Measurements from ENCODE around the gene XRCC4.

XRCC4 gene

DNA sequence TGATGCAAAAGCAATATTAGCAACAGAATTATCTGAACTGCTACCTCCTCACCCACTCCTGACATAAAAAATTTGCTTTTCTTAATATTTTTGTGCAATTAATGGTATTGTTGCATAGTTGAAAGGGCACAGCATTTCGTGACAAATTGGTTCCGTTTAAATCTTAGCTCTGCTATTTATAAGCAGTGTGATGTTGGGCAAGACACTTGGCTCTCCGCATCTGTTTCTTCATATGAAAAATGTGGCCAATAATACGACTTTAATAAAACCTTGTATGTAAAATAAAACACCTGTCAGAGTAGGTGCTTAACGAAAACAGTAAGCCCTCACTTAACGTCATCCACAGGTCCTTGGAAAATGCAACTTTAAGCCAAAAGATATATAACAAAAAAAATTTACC, 4.4 kb upstream of the XRCC4 start:
- no peak for DNase-seq

DNA sequence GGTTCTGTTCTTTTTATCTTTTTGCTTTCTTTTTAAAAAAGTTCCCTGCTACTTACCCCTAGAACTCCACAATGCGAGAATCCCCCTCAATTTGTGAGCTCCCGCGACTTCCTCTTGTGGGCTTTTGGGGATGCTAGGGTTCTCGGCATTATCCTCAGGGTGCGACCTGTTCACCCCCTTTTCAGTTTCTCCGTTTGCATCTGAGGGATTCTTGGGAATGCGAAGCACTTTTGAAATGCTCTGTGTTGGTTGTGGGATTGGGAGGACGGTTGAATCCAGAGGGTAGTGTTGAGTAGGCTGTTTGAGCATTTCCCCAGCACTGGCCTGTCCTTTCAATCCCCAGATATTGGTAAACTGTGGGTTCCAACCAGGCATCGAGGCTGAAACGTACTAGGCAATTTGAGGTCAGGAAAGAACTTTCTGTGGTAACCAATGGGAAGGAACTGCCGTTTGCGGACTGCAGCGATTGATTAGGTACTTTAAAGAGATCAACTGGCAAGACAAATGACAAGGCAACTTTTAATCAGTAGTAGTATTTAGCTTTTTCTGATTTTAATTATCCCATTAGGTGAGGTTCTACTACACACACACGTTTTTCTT, 415 bp downstream of the XRCC4 start:
- no peak for DNase-seq

DNA sequence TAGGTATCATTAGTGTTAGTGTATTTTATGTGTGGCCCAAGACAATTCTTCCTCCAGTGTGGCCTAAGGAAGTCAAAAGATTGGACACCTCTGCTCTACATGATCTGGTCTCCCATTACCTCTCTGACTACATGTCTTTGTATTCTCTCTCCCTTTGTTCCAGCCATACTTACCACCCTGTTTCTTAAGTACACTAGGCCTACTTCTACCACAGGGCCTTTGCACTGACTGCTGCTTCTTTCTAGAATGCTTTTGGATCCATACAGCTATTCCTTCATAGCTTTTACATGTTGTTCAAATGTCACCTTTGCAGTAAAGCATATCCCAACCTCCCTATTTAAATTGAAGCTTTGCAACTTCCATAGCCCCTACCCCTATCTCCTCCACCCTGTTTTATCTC, 5.4 kb downstream of the XRCC4 start:
- no peak for DNase-seq

DNA sequence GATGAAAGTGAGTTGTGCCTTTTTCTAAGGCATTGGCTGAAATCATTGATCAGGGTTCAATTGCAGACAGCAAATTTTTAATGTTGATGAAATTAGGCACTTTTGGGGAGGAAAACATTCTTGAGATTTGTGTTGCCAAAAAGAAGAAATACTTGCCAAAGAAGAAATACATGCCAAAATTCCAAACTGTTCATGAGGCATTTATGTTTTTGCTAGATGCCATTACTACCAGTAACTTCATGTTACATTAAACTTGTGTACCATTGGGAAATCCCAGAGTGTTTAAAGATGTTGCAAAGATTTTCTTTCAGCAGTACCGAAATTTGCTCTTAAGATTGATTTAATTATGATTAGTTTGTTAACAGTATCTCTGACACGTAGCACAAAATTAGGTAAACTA, 7.0 kb downstream of the XRCC4 start:
- no peak for DNase-seq

DNA sequence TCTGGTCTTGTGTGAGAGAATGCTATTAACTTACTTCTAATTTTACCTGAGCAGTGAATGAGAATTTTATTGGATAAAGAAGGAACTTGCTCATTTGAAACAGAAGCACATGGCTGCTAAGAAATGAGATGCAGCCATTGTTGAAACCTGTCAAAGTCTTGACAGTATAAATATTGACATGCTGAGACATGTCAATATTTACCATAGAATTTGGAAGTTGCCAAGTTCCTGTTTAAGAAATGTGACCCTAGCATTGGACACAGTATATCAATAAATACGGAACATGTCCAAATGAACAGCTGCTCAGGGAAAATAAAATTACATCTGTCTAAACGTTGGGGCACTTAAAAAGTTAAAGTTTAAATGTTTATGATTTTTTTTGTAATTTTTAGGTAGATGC, 7.8 kb downstream of the XRCC4 start:
- no peak for DNase-seq

DNA sequence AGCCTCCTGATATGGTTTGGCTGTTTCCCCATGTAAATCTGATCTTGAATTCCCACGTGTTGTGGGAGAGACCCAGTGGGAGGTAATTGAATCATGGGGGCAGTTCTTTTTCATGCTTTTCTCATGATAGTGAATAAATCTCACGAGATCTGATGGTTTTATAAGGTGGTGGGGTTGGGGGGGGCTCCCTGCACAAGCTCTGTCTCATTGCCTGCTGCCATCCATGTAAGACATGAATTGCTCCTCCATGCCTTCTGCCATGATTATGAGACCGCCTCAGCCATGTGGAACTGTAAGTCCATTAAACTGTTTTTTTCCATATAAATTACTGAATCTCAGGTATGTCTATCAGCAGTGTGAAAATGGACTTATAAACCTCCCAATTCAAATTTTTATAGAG, 12.8 kb downstream of the XRCC4 start:
- no peak for DNase-seq

DNA sequence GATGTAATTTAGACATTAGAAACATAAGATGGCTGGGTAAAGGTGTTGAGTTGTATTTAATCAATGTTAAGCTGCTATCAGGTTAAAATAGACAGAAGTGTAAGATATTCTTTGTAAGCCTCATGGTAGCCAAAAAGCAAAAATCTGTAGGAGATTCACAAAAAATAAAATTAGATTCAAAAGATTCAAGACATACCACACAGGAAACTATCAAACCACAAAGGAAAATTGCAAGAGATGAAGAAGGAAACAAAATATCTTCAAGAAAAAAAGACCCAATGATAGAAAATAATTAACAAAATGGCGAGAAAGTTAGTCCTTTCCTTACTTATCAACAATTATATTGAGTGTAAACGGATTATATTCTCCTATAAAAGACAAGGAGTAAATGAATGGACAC, 15.3 kb downstream of the XRCC4 start:
- no peak for DNase-seq

DNA sequence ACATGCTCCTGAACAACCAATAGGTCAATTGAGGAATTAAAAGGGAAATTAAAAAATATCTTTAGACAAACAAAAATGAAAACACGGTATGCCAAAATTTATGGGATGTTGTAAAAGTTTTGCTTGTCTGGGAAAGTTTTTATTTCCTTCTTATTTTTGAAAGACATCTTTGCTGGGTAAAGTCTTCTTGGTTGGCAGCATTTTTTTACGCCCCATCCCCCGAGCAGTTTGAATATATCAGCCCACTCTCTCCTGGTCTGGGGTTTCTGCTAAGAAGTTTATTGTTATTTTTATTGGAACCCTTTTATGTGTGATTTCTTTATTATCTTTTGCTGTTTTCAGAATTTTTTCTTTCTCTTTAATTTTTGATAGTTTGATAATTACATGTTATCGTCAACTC, 16.3 kb downstream of the XRCC4 start:
- DNase-seq: no peak

DNA sequence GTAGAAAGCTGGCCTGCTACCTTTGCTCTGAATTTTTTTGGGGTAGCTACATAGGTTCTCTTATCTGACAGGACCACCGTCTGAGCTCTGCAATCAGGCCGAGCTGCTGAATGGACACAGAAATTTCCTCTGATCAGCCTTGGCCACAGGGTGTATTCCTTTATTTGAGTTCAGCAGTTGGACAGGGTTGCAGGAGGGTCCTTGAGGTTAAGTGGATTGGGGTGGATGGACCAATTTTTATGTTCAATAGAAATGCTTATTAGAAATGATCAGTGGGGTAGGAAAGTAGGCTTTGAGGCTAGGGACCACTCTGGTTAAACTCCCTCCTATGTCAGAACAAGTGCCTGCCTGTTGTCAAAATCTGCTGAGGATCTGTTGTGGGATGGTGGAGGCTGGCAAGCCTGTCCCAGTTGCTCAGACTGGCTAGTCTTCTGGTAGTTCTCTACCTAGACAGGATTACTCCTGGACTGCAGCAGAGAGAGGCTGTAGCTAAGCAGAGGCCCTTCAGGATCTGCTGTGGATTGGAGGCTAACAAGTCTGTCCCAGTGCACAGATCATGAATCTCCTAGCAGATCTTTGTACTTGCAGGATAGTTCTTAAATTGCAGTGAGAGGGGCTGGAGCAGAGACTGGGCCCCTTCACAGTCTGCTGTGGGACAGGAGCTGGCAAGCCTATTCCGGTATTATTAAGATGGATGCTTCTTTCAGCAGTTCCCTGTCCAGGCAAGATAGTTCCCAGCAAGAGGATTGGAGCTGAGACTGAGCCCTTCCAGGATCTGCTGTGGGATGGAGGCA, 18.0 kb downstream of the XRCC4 start:
- no peak for DNase-seq

DNA sequence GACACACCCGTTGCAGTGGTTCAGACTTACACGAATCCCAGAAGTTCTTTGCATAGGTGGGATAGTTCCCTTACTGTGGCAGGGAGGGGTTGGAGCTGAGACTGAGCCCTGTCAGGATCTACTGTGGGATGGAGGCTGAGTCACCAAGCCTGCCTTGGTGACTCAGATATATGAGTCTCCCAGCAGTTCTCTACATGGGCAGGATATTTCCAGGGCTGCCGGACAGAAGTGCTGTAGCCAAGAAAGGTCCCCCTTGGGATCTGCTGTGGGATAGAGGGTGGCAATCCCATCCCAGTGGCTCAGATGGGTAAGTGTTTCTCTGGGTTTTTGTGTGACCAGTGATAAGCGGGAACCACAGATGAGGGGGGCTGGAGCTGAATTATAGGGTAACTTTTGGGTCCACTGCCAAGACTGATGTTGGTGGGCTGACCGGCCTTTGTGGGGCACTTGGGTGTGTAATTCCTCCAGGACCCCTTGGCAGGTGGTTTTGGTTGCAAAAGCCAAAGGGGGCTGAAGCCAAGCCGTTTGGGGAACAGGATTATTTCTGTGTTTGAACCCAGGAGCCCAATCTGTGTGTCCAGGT, 18.7 kb downstream of the XRCC4 start:
- DNase-seq: no peak

DNA sequence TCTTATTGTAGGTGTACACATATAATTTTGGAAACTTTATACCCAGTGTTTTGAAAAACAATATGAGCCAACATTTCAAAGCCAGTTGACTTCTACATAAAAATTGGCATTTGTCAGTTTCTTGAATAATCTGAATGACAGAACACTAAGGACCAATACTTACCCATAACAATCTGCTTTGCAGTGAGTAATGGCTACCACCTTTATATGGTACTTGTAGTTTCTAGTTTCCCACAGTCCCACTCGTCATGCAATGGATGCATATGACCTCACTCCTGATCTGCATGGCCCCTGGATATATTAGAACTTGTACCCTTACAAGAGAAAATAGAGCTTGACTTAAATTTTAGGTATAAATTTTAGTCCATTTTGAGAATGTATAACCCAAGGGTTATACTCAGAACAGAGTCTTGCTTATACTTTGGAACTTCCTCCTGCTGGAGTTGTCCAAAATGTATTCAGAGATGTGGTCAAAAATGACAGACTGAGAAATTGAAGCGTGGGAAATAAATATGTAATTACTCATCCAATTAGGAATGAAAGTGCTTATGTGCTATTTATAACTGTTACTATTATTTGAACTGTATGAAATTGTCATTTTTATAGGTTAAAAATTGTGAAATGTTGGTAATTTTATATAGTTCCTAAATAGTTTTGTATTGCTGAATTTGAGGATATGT, 19.5 kb downstream of the XRCC4 start:
- no peak for DNase-seq

DNA sequence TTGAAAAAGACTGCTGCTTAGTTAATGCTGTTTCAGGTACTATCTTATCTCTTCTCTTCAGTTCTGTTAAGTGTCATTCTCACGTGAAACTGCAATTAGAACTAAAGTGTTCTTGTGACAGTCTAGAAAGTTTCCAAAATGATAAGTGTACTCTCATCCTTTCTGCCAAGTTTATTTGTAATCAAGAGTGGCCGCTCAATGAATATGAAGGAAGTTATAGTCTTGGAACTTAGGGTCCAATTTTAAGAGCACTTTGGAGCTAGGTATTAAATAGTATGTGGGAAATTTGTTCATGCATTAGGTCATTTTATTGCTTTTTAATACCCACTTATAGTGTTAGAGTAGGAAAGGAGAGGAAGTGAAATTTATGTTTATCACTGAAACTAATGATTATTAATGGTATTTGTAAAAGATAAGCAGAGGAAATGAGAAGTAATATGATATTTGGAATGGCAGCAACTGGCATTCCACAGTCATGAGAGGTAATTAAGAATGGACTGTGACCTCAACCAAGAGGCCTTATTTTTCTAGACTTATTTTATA, 20.4 kb downstream of the XRCC4 start:
- DNase-seq: no peak

DNA sequence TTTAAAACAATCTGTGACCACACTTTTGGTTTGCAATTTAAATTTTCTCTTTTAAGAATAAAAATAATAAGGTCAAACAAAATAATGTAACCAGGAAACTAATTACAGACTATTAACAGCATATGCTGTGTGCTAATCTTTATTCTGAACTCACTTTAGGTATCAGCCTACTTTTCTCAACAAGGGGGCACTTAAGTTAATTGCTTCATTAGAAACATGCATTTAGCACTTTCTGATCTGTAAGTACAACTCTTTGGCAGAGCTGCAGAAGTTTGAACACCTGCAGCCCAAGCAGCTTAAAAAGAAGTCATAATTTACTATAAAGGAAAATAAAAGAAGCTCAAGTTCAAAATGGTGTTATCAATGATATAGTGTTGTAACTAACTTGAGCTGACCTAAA, 21.7 kb downstream of the XRCC4 start:
- DNase-seq: no peak

DNA sequence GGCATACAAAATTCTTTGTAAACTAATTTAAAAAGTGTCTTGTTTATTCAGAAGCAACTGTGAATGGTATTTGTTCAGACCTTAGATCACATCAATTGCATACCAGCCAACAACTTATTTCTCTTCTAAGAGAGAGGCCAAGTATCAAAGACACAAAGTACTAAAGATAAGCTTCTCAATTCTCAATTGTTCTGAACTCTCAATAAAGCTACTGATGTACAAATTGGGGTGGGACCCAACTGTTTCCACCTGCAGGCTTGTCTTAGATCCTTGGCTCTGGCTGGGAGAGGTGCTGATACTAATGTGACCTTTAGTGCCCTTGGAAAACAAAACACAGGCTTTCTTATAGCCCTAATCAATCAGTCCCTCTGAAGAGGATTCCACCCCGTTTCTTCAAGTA, 22.1 kb downstream of the XRCC4 start:
- DNase-seq: no peak

DNA sequence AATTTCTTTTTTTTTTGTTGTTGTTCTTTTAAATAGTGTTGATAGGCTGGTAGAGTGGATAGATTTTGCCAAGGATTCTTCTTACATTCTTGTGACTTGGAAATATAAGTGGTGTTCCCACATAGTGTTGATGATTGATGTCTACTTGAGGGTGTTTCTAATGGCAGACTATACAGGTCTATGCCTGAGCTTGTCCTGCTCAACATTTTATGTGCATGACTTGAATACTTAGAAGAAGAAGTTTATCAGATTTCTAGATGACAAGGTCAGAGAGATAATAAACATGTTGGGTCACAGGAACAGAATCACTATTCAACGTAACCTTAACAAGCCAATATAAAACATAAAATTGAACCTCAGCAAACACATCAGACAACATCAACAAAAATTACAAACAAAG, 24.2 kb downstream of the XRCC4 start:
- DNase-seq: no peak

DNA sequence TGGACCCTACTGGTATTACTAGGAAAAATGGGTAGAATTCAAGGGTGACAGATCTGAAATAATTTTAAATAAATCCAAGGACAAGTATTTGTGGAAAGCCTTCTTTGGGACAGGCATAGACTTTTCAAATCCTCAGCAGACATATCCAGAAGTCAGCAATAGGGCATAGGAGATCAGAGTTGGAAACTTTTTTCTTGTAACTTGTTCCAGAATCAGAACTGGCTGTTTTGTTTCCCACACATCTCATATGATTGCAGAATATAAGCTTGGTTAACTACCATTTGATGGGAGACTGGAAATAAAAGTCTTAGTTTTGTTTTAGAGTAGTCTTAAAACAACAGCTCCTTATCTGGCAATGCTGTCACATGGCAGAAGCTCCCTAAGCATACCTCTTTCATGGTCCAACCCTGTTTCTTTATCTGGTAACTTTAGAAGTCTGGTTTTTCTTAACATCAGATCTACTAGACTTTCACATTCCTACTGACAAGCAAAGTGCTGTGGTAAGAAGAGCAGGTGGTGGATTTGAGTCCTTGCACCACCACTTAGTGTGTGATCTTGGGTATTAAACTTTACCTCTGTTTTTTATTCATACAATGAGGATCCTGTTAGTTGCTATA, 25.1 kb downstream of the XRCC4 start:
- DNase-seq: no peak

DNA sequence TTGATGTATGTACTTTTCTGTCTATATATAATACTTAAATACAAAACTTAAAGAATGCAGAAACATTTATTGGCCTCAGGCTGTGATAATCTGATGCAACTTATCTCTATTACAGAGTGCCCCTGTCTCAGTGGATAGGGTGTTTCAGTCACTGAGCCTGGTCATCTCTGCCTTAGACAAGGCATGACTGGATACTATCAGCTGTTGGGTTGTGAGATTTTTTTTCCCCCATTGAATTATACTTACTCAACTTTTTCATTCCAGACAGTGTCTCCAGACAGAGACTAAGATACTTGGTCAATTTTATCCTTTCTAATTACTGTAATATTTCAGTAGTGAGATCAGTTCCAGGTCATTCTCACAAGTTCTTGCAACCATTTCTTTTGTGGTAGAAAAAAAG, 26.7 kb downstream of the XRCC4 start:
- DNase-seq: no peak

DNA sequence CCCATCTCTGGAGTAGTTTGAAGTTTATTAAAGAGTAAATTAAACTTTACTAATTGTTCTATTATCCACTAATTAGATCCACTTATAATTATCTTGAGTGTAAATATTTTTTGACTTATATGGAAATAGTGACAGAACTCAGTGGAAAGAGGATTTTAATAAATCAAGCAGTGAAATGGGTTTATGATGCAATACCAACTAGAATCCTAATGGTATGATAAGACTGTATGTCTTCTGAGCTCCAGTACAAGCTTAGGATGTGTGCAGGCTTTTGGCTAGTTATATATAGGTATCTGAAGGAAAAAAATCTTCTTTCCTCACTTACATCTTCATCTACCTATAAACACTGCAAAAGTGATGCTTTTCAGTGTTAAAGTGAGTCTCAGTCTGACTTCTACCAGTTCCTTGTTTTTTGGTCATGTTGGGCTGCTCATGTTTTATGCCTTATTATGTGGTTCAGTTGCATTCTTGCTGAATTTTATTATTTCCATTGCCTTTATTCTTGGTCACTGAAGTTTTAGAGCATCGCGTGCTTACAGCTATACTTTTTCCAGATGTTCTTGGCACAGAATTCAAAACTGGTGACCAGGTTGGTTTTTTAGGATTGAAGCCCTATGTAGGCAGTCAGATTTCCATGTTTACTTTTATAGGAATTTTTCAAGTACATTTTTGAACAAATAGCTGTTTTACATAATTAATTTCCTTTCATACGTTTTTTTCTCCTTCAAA, 30.5 kb downstream of the XRCC4 start:
- no peak for DNase-seq

DNA sequence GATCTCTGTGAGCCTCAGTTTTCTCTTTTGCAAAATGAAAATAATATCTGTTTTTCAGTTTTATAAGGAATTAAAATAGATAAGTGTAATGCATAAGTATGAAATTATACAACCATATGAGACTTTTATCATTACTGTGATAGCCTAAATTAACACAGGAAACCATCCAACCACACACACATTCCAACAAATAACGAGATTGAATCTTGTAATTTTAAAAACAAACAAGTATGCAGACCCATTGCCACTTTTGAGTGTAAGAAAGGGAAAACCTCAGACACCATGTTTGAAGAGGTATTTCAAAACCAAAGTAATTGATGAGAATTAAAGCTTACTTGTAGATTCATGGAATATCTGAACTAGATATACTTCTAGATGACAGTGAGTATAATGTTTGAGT, 32.0 kb downstream of the XRCC4 start:
- DNase-seq: no peak

DNA sequence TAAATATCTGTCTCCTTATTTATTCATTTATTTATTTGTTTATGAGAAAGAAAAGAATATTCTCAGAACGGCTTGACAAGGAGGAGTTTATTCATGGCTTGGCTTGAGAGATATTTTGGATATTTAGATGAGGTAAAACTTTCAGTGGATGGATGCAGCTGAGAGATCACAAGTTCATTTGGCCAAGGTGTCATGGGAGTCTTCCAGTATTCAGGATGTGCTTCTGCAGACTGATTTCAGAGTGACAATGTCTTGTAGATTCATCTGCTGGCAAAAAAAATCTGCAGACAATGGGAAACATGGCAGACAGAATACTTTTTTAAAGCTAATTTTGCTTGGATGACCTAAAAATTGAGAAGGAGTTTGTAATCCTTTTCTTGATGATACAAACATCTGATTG, 38.5 kb downstream of the XRCC4 start:
- no peak for DNase-seq

DNA sequence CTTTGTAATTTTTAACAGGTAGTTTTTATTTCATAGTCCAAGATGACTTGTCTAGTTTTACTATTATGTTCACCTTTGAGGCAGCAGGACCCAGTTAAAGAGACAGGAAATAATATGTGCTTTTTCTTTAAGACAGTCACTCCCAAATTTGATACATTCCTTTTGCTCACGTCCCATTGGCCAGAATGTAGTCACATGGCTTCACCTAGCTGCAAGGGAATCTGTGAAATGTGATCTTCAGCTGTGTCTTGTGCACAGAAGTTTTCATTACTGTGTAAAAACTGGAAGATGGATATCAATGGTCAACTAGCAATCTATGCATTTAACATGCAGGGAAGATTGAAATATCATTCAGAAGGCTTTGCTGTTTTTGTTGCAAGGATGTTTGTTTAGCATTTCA, 41.1 kb downstream of the XRCC4 start:
- no peak for DNase-seq

DNA sequence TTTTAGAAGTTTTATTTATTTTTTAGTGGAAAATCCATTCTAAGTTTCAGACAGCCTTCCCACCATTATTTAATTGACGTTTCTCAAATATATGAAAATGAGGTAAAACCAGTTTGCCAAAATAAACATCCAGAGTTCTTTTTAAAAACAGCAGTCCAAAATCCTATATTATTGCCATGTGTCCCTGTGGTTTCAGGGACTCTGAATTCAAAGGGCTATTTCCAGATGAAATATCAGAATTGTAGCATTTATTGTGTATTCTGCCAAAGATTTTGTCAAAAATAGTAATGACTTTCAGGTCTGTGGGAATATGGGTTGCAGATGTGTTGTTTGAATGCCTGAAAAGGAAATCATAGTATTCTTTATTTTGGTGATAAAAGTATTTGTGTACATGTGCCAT, 41.6 kb downstream of the XRCC4 start:
- no peak for DNase-seq

DNA sequence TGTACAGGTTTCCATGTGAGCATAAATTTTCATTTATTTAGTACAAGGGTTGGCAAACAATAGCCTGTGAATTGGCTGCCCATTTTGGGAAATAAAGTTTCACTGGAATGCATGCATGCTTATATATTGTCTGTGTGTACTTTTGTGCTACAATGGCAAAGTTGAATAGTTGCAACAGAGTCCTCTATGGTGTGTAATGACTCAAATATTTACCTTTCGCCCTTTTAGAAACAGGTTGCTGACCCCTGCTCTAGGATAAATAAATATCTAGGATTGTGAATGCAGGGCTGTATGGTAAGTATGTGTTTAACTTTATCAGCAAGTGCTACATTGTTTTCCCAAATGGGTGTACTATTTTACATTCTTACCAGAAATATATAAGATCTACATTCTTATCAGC, 47.2 kb downstream of the XRCC4 start:
- no peak for DNase-seq

Measured in activated T-cell treated with anti-CD3 and anti-CD28 coated beads, Interleukin-2, amount 50 U/mL, for 48 hours (primary cell).